ENCODE results near the gene KIAA1671.

Gene KIAA1671

GRCh38 chr22:25014896-25015755 lies 62.6 kb downstream of the KIAA1671 start:
- H3K27ac ChIP-seq: no peak overlapping the region
- no peaks in the 10 kb centered on the region for H3K79me2 ChIP-seq (ENCODE audit: insufficient read depth, low read depth)
- H3K27me3 ChIP-seq (ENCODE audit: insufficient read depth, low read depth): no peaks in the 10 kb centered on the region
- no peak overlapping the region for H2AFZ ChIP-seq (ENCODE audit: low read depth)
- H3K4me3 ChIP-seq (IDR thresholded peaks at IDR 0.05; ENCODE audit: insufficient read depth, low read depth, low read length): no peak overlapping the region
- no peaks in the 10 kb centered on the region for H4K20me1 ChIP-seq (ENCODE audit: insufficient read depth)
- H3K4me2 ChIP-seq: no peak overlapping the region
- H3K4me1 ChIP-seq (ENCODE audit: low read depth, poor library complexity, severe bottlenecking): no peaks in the 10 kb centered on the region
- TF ChIP-seq CTCF (conservative IDR thresholded peaks at IDR 0.05; ENCODE audit: low read depth, low read length): no peak
- no peaks in the 10 kb centered on the region for H3K36me3 ChIP-seq (ENCODE audit: insufficient read depth)
- H3K9ac ChIP-seq: no peak overlapping the region

GRCh38 chr22:25016311-25016710 lies 63.8 kb downstream of the KIAA1671 start:
- Histone ChIP-seq H3K9ac (no peak overlapping the region), H2AFZ (ENCODE audit: low read depth) (no peak overlapping the region), H3K4me1 (ENCODE audit: low read depth, poor library complexity, severe bottlenecking) (no peaks in the 10 kb centered on the region), H3K27ac (no peak overlapping the region), H3K36me3 (ENCODE audit: insufficient read depth) (no peaks in the 10 kb centered on the region), H3K4me2 (no peak overlapping the region), H4K20me1 (ENCODE audit: insufficient read depth) (no peaks in the 10 kb centered on the region), H3K27me3 (ENCODE audit: insufficient read depth, low read depth) (no peaks in the 10 kb centered on the region), H3K79me2 (ENCODE audit: insufficient read depth, low read depth) (no peaks in the 10 kb centered on the region), H3K4me3 (IDR thresholded peaks at IDR 0.05; ENCODE audit: insufficient read depth, low read depth, low read length) (no peak overlapping the region)
- no peak for TF ChIP-seq CTCF (conservative IDR thresholded peaks at IDR 0.05; ENCODE audit: low read depth, low read length)

GRCh38 chr22:25018009-25018408 lies 65.5 kb downstream of the KIAA1671 start:
- Histone ChIP-seq H3K79me2 (ENCODE audit: insufficient read depth, low read depth) (no peaks in the 10 kb centered on the region), H4K20me1 (ENCODE audit: insufficient read depth) (no peaks in the 10 kb centered on the region), H3K4me1 (ENCODE audit: low read depth, poor library complexity, severe bottlenecking) (no peaks in the 10 kb centered on the region), H3K4me3 (IDR thresholded peaks at IDR 0.05; ENCODE audit: insufficient read depth, low read depth, low read length) (no peak overlapping the region), H3K27ac (no peak overlapping the region), H3K9ac (no peak overlapping the region), H3K27me3 (ENCODE audit: insufficient read depth, low read depth) (no peaks in the 10 kb centered on the region), H2AFZ (ENCODE audit: low read depth) (no peak overlapping the region), H3K4me2 (no peak overlapping the region), H3K36me3 (ENCODE audit: insufficient read depth) (no peaks in the 10 kb centered on the region)
- no peak for TF ChIP-seq CTCF (conservative IDR thresholded peaks at IDR 0.05; ENCODE audit: low read depth, low read length)

GRCh38 chr22:25019427-25020184 lies 67.1 kb downstream of the KIAA1671 start:
- no peaks in the 10 kb centered on the region for H3K36me3 ChIP-seq (ENCODE audit: insufficient read depth)
- H3K27me3 ChIP-seq (ENCODE audit: insufficient read depth, low read depth): no peaks in the 10 kb centered on the region

More at GRCh38 chr22:25019427-25020184, 67.1 kb downstream of the KIAA1671 start:
- no peak overlapping the region for H2AFZ ChIP-seq (ENCODE audit: low read depth)
- no peaks in the 10 kb centered on the region for H4K20me1 ChIP-seq (ENCODE audit: insufficient read depth)
- no peak overlapping the region for H3K4me2 ChIP-seq
- H3K79me2 ChIP-seq (ENCODE audit: insufficient read depth, low read depth): no peaks in the 10 kb centered on the region
- no peak overlapping the region for H3K9ac ChIP-seq
- no peak for TF ChIP-seq CTCF (conservative IDR thresholded peaks at IDR 0.05; ENCODE audit: low read depth, low read length)
- H3K4me1 ChIP-seq (ENCODE audit: low read depth, poor library complexity, severe bottlenecking): no peaks in the 10 kb centered on the region
- H3K27ac ChIP-seq: no peak overlapping the region
- H3K4me3 ChIP-seq (IDR thresholded peaks at IDR 0.05; ENCODE audit: insufficient read depth, low read depth, low read length): no peak overlapping the region

Data from KMS-11 (cell line).